Neural cell (in vitro differentiated cells): ENCODE data around the gene PAK4.

ENCODE experiments used
- CTCF ChIP-seq: fragments of 450-650 bp; IDR thresholded peaks from 2 replicates; pipeline ENCODE4 v1.5.1; 2014; ENCODE audit warnings: antibody characterized with exemption, mild to moderate bottlenecking, moderate library complexity; ENCODE audit not compliant: poor library complexity, severe bottlenecking
- EZH2 ChIP-seq: fragments of 200-600, 300-800 bp; shearing (Covaris generic), sonication (generic); IDR thresholded peaks from 2 replicates; pipeline ENCODE4 v1.6.1; 2014; ENCODE audit warnings: antibody characterized with exemption, low read length, borderline replicate concordance, mild to moderate bottlenecking; ENCODE audit not compliant: insufficient read depth, poor library complexity, severe bottlenecking
- MXI1 ChIP-seq: fragments of 450-650 bp; conservative IDR thresholded peaks from 2 replicates; pipeline ENCODE4 v1.6.1; 2014; ENCODE audit warnings: antibody characterized with exemption, mild to moderate bottlenecking; ENCODE audit not compliant: poor library complexity, severe bottlenecking
- RAD21 ChIP-seq: fragments of 450-650 bp; conservative IDR thresholded peaks from 2 replicates; pipeline ENCODE4 v1.6.1; 2014; ENCODE audit warnings: antibody characterized with exemption, mild to moderate bottlenecking, moderate library complexity
- REST ChIP-seq: IDR thresholded peaks from 2 replicates; pipeline ENCODE4 v1.6.1; 2012; ENCODE audit warnings: borderline replicate concordance

GRCh38 chr19:39150807-39151600 lies 25.4 kb downstream of the PAK4 start:
- no peak for TF ChIP-seq EZH2
- no peak for TF ChIP-seq MXI1
- no peak for TF ChIP-seq CTCF
- no peak for TF ChIP-seq REST
- TF ChIP-seq RAD21: no peak
